ENCODE results near the gene CDH12.

DNA sequence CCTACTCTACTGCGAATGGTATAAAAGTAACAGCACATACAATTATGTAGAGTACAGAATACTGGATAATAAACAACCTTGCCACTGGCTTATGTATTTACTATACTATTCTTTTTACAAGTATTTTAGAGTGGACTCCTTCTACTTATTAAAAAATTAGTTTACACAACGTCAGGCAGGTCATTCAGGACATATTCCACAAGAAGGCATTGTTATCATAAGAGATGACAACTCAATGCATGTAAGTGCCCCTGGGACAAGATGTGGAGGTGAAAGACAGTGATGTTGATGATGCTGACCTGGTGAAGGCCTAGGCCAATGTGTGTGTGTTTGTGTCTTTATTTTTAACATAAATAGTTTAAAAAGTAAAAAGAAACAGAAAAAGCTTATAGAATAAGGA, 421.7 kb downstream of the CDH12 start:
- TF ChIP-seq, protein P1, sequence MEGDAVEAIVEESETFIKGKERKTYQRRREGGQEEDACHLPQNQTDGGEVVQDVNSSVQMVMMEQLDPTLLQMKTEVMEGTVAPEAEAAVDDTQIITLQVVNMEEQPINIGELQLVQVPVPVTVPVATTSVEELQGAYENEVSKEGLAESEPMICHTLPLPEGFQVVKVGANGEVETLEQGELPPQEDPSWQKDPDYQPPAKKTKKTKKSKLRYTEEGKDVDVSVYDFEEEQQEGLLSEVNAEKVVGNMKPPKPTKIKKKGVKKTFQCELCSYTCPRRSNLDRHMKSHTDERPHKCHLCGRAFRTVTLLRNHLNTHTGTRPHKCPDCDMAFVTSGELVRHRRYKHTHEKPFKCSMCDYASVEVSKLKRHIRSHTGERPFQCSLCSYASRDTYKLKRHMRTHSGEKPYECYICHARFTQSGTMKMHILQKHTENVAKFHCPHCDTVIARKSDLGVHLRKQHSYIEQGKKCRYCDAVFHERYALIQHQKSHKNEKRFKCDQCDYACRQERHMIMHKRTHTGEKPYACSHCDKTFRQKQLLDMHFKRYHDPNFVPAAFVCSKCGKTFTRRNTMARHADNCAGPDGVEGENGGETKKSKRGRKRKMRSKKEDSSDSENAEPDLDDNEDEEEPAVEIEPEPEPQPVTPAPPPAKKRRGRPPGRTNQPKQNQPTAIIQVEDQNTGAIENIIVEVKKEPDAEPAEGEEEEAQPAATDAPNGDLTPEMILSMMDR (IDR thresholded peaks at IDR 0.05; ENCODE audit: insufficient read depth, low read length, poor library complexity, severe bottlenecking) = no peak
- no peak for TF ChIP-seq EZH2phosphoT487 (conservative IDR thresholded peaks at IDR 0.05; ENCODE audit: low read length)
